HepG2 (cell line): Measurements from ENCODE around the gene LRPAP1. TPM values are rescaled to one million over a fixed set of nuclear protein-coding genes. Genes with fewer than 3 reads are reported as not detected.

ENCODE experiments used
- ARNTL ChIP-seq: sonication (generic); formaldehyde crosslinking; IDR thresholded peaks from 2 replicates; pipeline ENCODE4 v1.4.0; 2020; ENCODE audit warnings: mild to moderate bottlenecking, missing genetic modification reagents
- ATF1 ChIP-seq: IDR thresholded peaks from 2 replicates; pipeline ENCODE4 v1.6.1; 2016; ENCODE audit warnings: mild to moderate bottlenecking, control low read depth
- GABPA ChIP-seq, 2 experiments: IDR thresholded peaks; 2 replicates each; pipeline ENCODE4 v1.6.1; 2011 to 2016; ENCODE audit warnings: low read depth in 2 of 2, low read length in 1 of 2, missing biosample characterization in 1 of 2, missing genetic modification characterization in 1 of 2
- HBP1 ChIP-seq: IDR thresholded peaks from 2 replicates; pipeline ENCODE4 v1.6.1; 2016; ENCODE audit warnings: low read depth, control low read depth
- HES4 ChIP-seq: sonication (generic); formaldehyde crosslinking; IDR thresholded peaks from 2 replicates; pipeline ENCODE4 v1.9.0; 2021; ENCODE audit warnings: mild to moderate bottlenecking, missing genetic modification reagents, borderline replicate concordance
- MEIS2 ChIP-seq: sonication (generic); formaldehyde crosslinking; IDR thresholded peaks from 2 replicates; pipeline ENCODE4 v1.9.0; 2021; ENCODE audit warnings: mild to moderate bottlenecking, missing genetic modification reagents
- NFIC ChIP-seq: IDR thresholded peaks from 2 replicates; pipeline ENCODE4 v1.6.1; 2012; ENCODE audit warnings: mild to moderate bottlenecking, low read length, inconsistent platforms
- NFYB ChIP-seq: sonication (generic); formaldehyde crosslinking; IDR thresholded peaks from 2 replicates; pipeline ENCODE4 v1.4.0; 2020; ENCODE audit warnings: missing genetic modification reagents
- PHF8 ChIP-seq: sonication (generic); formaldehyde crosslinking; IDR thresholded peaks from 2 replicates; pipeline ENCODE4 v1.5.0; 2020; ENCODE audit warnings: missing genetic modification reagents
- SMAD9 ChIP-seq: sonication (generic); formaldehyde crosslinking; IDR thresholded peaks from 2 replicates; pipeline ENCODE4 v1.5.1; 2020; ENCODE audit warnings: mild to moderate bottlenecking, missing genetic modification reagents
- STAT6 ChIP-seq: sonication (generic); formaldehyde crosslinking; IDR thresholded peaks from 2 replicates; pipeline ENCODE4 v1.4.0; 2020; ENCODE audit warnings: missing genetic modification reagents, mild to moderate bottlenecking, borderline replicate concordance
- ZC3H4 ChIP-seq: sonication (generic); formaldehyde crosslinking; IDR thresholded peaks from 2 replicates; pipeline ENCODE4 v1.4.0; 2020; ENCODE audit warnings: missing genetic modification reagents, borderline replicate concordance
- ZFAT ChIP-seq: sonication (generic); formaldehyde crosslinking; conservative IDR thresholded peaks from 2 replicates; pipeline ENCODE4 v1.8.1; 2023; ENCODE audit warnings: missing genetic modification reagents, inconsistent platforms
- ZFY ChIP-seq: sonication (generic); formaldehyde crosslinking; IDR thresholded peaks from 2 replicates; pipeline ENCODE4 v1.4.0; 2020; ENCODE audit warnings: missing genetic modification reagents
- ZGPAT ChIP-seq: IDR thresholded peaks from 2 replicates; pipeline ENCODE4 v1.6.1; 2016; ENCODE audit warnings: mild to moderate bottlenecking
- ZNF12 ChIP-seq: sonication (generic); formaldehyde crosslinking; IDR thresholded peaks from 2 replicates; pipeline ENCODE4 v1.5.0; 2020; ENCODE audit warnings: missing genetic modification reagents
- ZSCAN12 ChIP-seq: sonication (generic); formaldehyde crosslinking; IDR thresholded peaks from 2 replicates; pipeline ENCODE4 v1.9.0; 2021; ENCODE audit warnings: mild to moderate bottlenecking, missing genetic modification reagents
- polyA plus RNA-seq, 8 experiments: library from polyadenylated mRNA; depleted of rRNA in 3 of 8; stranded (reverse) in 7 of 8; unstranded in 1 of 8; fragments of >200 nt; fragmentation: Illumina TruSeq in 4 of 8; extraction: Trizol in 4 of 8; gene quantifications; 2 replicates each; pipeline versions ENCODE4 v1.2.1 to v1.2.3, GENCODE V29; 2011 to 2016; ENCODE audit warnings: low read depth in 4 of 8, missing spikeins in 1 of 8, mixed read lengths in 1 of 8; ENCODE audit not compliant: insufficient read depth in 1 of 8
- total RNA-seq, 5 experiments: library from RNA; depleted of rRNA; stranded (reverse); fragments of >200 nt; fragmentation: Illumina TruSeq; extraction: Trizol; gene quantifications; 2 replicates each; pipeline ENCODE4 v1.2.3, GENCODE V29; 2016; ENCODE audit warnings: low read depth in 1 of 5
- TF ChIP-seq, protein P1 (sequence below): sonication (generic); formaldehyde crosslinking; IDR thresholded peaks from 2 replicates; pipeline ENCODE4 v1.5.1; 2020; ENCODE audit warnings: missing genetic modification reagents, mild to moderate bottlenecking, borderline replicate concordance
- TF ChIP-seq, protein P2 (sequence below): sonication (generic); formaldehyde crosslinking; IDR thresholded peaks from 2 replicates; pipeline ENCODE4 v1.8.0; 2023; ENCODE audit warnings: mild to moderate bottlenecking, missing genetic modification reagents

Gene LRPAP1
- total and polyA plus RNA-seq, 2 of the 13 experiments (the other 11 are each of a cell fraction or from before 2014, with no cell fraction given): 153 to 191 TPM

- TF ChIP-seq ZGPAT: peak; percentile 64; the same call in 1 of the 2 replicates
- TF ChIP-seq SMAD9 (CRISPR knock-in tag): no peak
- TF ChIP-seq ARNTL (CRISPR knock-in tag): no peak; the same call in 1 of the 2 replicates
- 0 out of 2 replicates have a peak, but pooled peaks have one; percentile 51 for TF ChIP-seq ZFAT
- TF ChIP-seq STAT6 (CRISPR knock-in tag): no peak
- TF ChIP-seq GABPA (IDR thresholded peaks at IDR 0.05; ENCODE audit: low read depth, low read length): no peak
- TF ChIP-seq GABPA (CRISPR knock-in tag; IDR thresholded peaks at IDR 0.05; ENCODE audit: low read depth): peak; percentile 36; the same call in 1 of the 2 replicates
- TF ChIP-seq, protein P1, sequence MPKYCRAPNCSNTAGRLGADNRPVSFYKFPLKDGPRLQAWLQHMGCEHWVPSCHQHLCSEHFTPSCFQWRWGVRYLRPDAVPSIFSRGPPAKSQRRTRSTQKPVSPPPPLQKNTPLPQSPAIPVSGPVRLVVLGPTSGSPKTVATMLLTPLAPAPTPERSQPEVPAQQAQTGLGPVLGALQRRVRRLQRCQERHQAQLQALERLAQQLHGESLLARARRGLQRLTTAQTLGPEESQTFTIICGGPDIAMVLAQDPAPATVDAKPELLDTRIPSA: no peak
- peak; percentile 69; the same call in 1 of the 2 replicates for TF ChIP-seq ZSCAN12 (CRISPR knock-in tag)
- no peak for TF ChIP-seq ZC3H4 (CRISPR knock-in tag)
- peak; percentile 53; the same call in 1 of the 2 replicates for TF ChIP-seq MEIS2 (CRISPR knock-in tag)
- TF ChIP-seq PHF8 (CRISPR knock-in tag): peak; percentile 98
- 0 out of 2 replicates have a peak, but pooled peaks have one; percentile 7 for TF ChIP-seq NFYB (CRISPR knock-in tag)
- no peak for TF ChIP-seq ATF1 (CRISPR knock-in tag)
- peak; percentile 69; the same call in 1 of the 2 replicates for TF ChIP-seq HES4 (CRISPR knock-in tag)
- TF ChIP-seq, protein P2, sequence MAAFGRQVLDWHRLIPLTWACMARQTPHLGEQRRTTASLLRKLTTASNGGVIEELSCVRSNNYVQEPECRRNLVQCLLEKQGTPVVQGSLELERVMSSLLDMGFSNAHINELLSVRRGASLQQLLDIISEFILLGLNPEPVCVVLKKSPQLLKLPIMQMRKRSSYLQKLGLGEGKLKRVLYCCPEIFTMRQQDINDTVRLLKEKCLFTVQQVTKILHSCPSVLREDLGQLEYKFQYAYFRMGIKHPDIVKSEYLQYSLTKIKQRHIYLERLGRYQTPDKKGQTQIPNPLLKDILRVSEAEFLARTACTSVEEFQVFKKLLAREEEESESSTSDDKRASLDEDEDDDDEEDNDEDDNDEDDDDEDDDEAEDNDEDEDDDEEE (CRISPR knock-in tag): peak; percentile 88; the same call in 1 of the 2 replicates
- TF ChIP-seq NFIC: no peak
- peak; percentile 23; the same call in 1 of the 2 replicates for TF ChIP-seq ZNF12 (CRISPR knock-in tag)
- peak; percentile 23; the same call in 1 of the 2 replicates for TF ChIP-seq HBP1 (CRISPR knock-in tag)
- peak; percentile 98 for TF ChIP-seq ZFY (CRISPR knock-in tag)
Measured at GRCh38 chr4:3531879-3532750, at the start of gene LRPAP1 (continued).
